ENCODE data around the gene PRPF19.
A peak's percentile ranks its signal among the peaks of the same experiment; 100 is the strongest.

Gene PRPF19

GRCh38 chr11:60906132-60906972, at the start of gene PRPF19:
Gene PRPF19, minus strand, starts transcription at chr11:60906585. Its CDS starts 203 bp downstream, at chr11:60906382.
- no peak for TF ChIP-seq CTCF (IDR thresholded peaks at IDR 0.05)
- no peak for TF ChIP-seq ZFX (IDR thresholded peaks at IDR 0.05; ENCODE audit: borderline replicate concordance)

GRCh38 chr11:60955571-60955970, 49.2 kb upstream of the PRPF19 start:
- TF ChIP-seq ZFX (IDR thresholded peaks at IDR 0.05; ENCODE audit: borderline replicate concordance) = no peak
- no peak for TF ChIP-seq CTCF (IDR thresholded peaks at IDR 0.05)

More at GRCh38 chr11:60906132-60906972, at the start of gene PRPF19:
- peak within 1 kb of the TSS; percentile 91 for H3K27ac ChIP-seq

GRCh38 chr11:60954421-60954820, 48.0 kb upstream of the PRPF19 start:
- no peak for TF ChIP-seq ZFX (IDR thresholded peaks at IDR 0.05; ENCODE audit: borderline replicate concordance)
- no peak for TF ChIP-seq CTCF (IDR thresholded peaks at IDR 0.05)
- H3K27ac ChIP-seq = no peak overlapping the region

More at GRCh38 chr11:60955571-60955970, 49.2 kb upstream of the PRPF19 start:
- H3K27ac ChIP-seq = no peak overlapping the region

GRCh38 chr11:60953781-60954180, 47.4 kb upstream of the PRPF19 start:
- TF ChIP-seq CTCF (IDR thresholded peaks at IDR 0.05) (no peak), ZFX (IDR thresholded peaks at IDR 0.05; ENCODE audit: borderline replicate concordance) (no peak)
- no peak overlapping the region for H3K27ac ChIP-seq

GRCh38 chr11:60952742-60953170, 46.4 kb upstream of the PRPF19 start:
- H3K27ac ChIP-seq = no peak overlapping the region
- TF ChIP-seq CTCF (IDR thresholded peaks at IDR 0.05) = no peak
- TF ChIP-seq ZFX (IDR thresholded peaks at IDR 0.05; ENCODE audit: borderline replicate concordance) = no peak

GRCh38 chr11:60951904-60952741, 45.7 kb upstream of the PRPF19 start, which contains the start of gene SLC15A3:
Gene SLC15A3, minus strand, starts transcription at chr11:60952176. Its CDS starts 625 bp downstream, at chr11:60951551.
- no peak for TF ChIP-seq ZFX (IDR thresholded peaks at IDR 0.05; ENCODE audit: borderline replicate concordance)
- no peak for TF ChIP-seq CTCF (IDR thresholded peaks at IDR 0.05)
- no peak within 1 kb of the TSS for H3K27ac ChIP-seq
